ENCODE data around the gene TFDP1. TPM values are rescaled to one million over a fixed set of nuclear protein-coding genes. Genes with fewer than 3 reads are reported as not detected.

Gene TFDP1
- total RNA-seq, 4 donors from 2014 or later, result 19.2 to 45.3 (median 34.1) TPM

DNA sequence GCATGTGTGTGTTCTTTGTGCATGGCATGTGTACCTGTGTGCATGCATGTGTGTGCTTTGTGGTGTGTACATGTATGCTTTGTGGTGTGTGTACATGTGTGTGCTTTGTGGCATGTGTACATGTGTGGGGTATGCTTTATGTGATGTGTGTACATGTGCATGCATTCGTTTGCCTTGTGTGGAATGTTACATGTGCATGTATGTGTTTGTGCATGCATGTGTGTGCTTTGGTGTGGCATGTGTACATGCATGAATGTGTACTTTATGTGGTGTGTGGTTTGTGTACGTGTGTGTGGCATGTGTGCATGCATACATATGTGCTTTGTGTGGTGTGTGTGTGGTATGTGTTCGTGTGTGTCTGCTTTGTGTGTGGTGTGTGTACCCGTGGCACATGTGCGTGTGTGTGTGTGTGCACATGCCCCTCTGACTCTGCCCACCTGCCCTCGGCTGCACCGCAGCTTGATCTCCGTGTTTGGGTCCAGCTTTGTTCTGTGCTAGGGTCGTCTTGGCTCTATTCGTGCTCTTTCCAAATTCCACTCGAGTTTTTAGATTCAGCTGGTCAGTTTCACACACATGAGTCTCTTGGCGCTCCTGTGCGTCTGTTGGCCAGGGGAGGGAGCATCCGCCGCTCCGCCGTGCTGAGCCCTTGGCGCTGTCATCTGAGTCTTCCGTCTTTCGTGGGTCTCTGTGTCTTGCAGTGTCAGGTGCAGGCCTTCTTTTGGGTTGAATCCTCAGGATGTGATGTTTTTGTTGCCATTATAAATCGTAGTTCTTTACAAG lies 46.5 kb upstream of the TFDP1 start:
- no peak for DNase-seq (ENCODE audit: low spot score in 2 of 2)
- 93 to 95% methylated on average over 21 of the region's 21 CpGs for WGBS, 2 donors
- TF ChIP-seq EP300 (IDR thresholded peaks at IDR 0.05), result no peak
- no peak for TF ChIP-seq POLR2A (IDR thresholded peaks at IDR 0.05)
- TF ChIP-seq, protein P1, sequence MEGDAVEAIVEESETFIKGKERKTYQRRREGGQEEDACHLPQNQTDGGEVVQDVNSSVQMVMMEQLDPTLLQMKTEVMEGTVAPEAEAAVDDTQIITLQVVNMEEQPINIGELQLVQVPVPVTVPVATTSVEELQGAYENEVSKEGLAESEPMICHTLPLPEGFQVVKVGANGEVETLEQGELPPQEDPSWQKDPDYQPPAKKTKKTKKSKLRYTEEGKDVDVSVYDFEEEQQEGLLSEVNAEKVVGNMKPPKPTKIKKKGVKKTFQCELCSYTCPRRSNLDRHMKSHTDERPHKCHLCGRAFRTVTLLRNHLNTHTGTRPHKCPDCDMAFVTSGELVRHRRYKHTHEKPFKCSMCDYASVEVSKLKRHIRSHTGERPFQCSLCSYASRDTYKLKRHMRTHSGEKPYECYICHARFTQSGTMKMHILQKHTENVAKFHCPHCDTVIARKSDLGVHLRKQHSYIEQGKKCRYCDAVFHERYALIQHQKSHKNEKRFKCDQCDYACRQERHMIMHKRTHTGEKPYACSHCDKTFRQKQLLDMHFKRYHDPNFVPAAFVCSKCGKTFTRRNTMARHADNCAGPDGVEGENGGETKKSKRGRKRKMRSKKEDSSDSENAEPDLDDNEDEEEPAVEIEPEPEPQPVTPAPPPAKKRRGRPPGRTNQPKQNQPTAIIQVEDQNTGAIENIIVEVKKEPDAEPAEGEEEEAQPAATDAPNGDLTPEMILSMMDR (IDR thresholded peaks at IDR 0.05), result no peak
- Histone ChIP-seq H3K27me3 (no peaks in the 10 kb centered on the region), H3K4me3 (no peak overlapping the region), H3K36me3 (peaks cover 0 to 88% (median 0%) of the 10 kb centered on the region in 3 donors), H3K9me3 (no peaks in the 10 kb centered on the region), H3K27ac (no peak overlapping the region), H3K4me1 (no peaks in the 10 kb centered on the region)

DNA sequence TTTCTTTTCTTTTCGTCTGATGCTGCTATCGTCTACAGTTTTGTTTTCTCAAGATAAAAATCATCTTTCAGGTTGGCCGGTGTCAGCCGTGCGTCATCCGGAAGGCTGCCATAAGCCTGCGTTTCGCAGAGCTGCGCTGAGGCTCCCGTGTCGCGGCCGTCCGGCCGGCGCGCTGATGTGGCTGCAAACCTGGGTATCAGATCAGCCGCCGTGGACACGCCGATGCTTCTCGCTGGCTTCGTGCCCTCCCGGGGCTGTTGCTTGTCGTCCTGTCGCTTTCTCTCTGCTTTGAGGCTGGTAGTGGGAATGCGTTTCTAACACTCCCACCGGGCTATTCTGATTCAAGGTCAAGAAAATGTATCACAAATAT lies 45.9 kb upstream of the TFDP1 start:
- WGBS, 2 donors, result 94 to 95% methylated on average over 28 of the region's 28 CpGs
- Histone ChIP-seq H3K9me3 (no peaks in the 10 kb centered on the region), H3K27ac (no peak overlapping the region), H3K36me3 (peaks cover 0 to 82% (median 0%) of the 10 kb centered on the region in 3 donors), H3K4me3 (no peak overlapping the region), H3K27me3 (no peaks in the 10 kb centered on the region), H3K4me1 (no peaks in the 10 kb centered on the region)
- TF ChIP-seq, protein P1 (IDR thresholded peaks at IDR 0.05), result no peak
- no peak for TF ChIP-seq EP300 (IDR thresholded peaks at IDR 0.05)
- no peak for TF ChIP-seq POLR2A (IDR thresholded peaks at IDR 0.05)
- DNase-seq (ENCODE audit: low spot score in 2 of 2), result no peak

DNA sequence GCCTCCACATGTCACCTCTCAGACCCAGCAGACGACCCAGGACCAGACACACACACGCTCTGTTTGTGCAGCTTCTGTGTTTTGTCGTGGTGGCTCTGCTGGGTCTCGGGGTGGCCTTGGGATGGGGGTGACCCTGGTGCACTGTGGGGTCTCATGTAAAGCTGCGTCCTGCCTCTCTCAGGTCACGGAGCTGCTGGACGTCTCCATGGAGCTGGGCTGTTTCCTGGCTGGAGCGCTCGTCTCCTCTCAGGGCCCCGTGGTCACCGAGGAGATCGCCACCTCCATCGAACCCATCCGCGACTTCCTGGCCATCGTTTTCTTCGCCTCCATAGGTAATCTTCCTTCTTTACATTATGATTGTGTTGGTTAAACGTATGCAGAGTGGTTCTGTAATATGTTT lies 45.4 kb upstream of the TFDP1 start:
- H3K36me3 ChIP-seq, result peaks cover 0 to 81% (median 0%) of the 10 kb centered on the region in 3 donors

DNA sequence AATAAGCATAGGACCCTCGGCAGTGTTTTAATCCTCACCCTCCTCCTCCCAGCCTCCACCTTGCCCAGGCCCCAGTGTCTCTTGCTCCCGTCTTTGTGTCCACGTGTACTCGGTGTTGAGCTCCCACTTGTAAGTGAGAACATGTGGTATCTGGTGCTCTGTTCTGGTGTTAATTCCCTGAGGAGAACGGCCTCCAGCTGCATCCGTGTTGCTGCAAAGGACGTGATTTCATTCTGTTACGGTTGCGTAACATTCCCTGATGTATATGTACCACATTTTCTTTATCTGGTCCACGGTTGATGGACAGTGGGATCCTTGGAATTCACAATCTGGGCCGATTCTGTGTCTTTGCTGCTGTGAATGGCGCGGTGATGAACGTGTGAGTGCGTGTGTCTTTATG lies 44.7 kb upstream of the TFDP1 start:
- Histone ChIP-seq H3K4me1 (peaks cover 0 to 3% (median 0%) of the 10 kb centered on the region in 4 donors), H3K27me3 (no peaks in the 10 kb centered on the region), H3K9me3 (no peaks in the 10 kb centered on the region), H3K27ac (no peak overlapping the region), H3K4me3 (no peak overlapping the region), H3K36me3 (peaks cover 0 to 81% (median 0%) of the 10 kb centered on the region in 3 donors)
- TF ChIP-seq EP300 (IDR thresholded peaks at IDR 0.05) (no peak), POLR2A (IDR thresholded peaks at IDR 0.05) (no peak)
- TF ChIP-seq, protein P1 (IDR thresholded peaks at IDR 0.05), result no peak
- 88 to 93% methylated on average over 15 of the region's 15 CpGs for WGBS, 2 donors
- no peak for DNase-seq (ENCODE audit: low spot score in 2 of 2)

More for the DNA sequence above, 45.4 kb upstream of the TFDP1 start:
- WGBS, 2 donors, result 86 to 97% methylated on average over 18 of the region's 18 CpGs
- DNase-seq (ENCODE audit: low spot score in 2 of 2), result no peak
- Histone ChIP-seq H3K4me3 (no peak overlapping the region), H3K4me1 (no peaks in the 10 kb centered on the region), H3K9me3 (no peaks in the 10 kb centered on the region), H3K27ac (no peak overlapping the region), H3K27me3 (no peaks in the 10 kb centered on the region)
- TF ChIP-seq, protein P1 (IDR thresholded peaks at IDR 0.05), result no peak
- TF ChIP-seq EP300 (IDR thresholded peaks at IDR 0.05), result no peak
- TF ChIP-seq POLR2A (IDR thresholded peaks at IDR 0.05), result no peak

DNA sequence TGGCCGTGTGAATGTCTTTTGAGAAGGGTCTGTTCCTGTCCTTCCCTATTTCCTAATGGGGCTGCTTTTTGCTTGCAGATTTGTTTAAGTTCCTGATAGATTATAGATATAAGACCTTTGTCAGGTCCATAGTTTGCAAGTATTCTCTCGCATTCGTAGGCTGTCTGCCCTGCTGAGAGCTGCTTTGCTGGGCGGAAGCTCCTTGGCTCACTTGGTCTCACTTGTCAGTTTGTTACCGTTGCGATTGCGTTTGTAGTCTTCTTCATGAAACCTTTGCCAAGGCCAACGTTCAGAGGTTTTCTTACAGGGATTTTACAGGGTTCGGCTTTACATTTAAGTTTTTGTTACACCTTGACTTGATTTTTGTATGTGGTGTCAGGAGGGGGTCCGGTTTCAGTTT lies 44.0 kb upstream of the TFDP1 start:
- DNase-seq (ENCODE audit: low spot score in 2 of 2), result no peak
- H3K36me3 ChIP-seq, result peaks cover 0 to 76% (median 0%) of the 10 kb centered on the region in 3 donors
- TF ChIP-seq, protein P1 (IDR thresholded peaks at IDR 0.05), result no peak
- TF ChIP-seq EP300 (IDR thresholded peaks at IDR 0.05) (no peak), POLR2A (IDR thresholded peaks at IDR 0.05) (no peak)
- no peak overlapping the region for H3K4me3 ChIP-seq
- no peaks in the 10 kb centered on the region for H3K9me3 ChIP-seq
- no peak overlapping the region for H3K27ac ChIP-seq
- peaks cover 0 to 10% (median 2%) of the 10 kb centered on the region in 4 donors for H3K4me1 ChIP-seq
- WGBS, 2 donors, result 92 to 95% methylated on average over 10 of the region's 10 CpGs
- H3K27me3 ChIP-seq, result no peaks in the 10 kb centered on the region
